Motor neuron (in vitro differentiated cells): Measurements from ENCODE around the gene CHST3. TPM values are rescaled to one million over a fixed set of nuclear protein-coding genes. Genes with fewer than 3 reads are reported as not detected.

Experiments
- ATAC-seq, 8 experiments: fragments of 200-7000 bp; cut with Tn5 transposase; replicated peaks in 6 of 8; 2 replicates each; pipeline ENCODE4 v1.8.0; 2021; ENCODE audit warnings: mild to moderate bottlenecking in 8 of 8, moderate library complexity in 8 of 8
- H3K27ac ChIP-seq, 2 donors: fragments of 250-450 bp; sonication (Bioruptor Pico); 2 replicates each; pipeline ENCODE4 v1.9.0; 2021; ENCODE audit warnings: antibody characterized with exemption in 2 of 2, mild to moderate bottlenecking in 2 of 2, moderate library complexity in 1 of 2
- H3K4me1 ChIP-seq, 2 donors: fragments of 250-450 bp; sonication (Bioruptor Pico); replicated peaks in 1 of 2; 2 replicates each; pipeline ENCODE4 v1.6.1; 2021; ENCODE audit warnings: antibody characterized with exemption in 2 of 2, mild to moderate bottlenecking in 2 of 2, moderate library complexity in 1 of 2
- H3K4me3 ChIP-seq, 5 donors: fragments of 250-450 bp; sonication (Bioruptor Pico); 2 replicates each; pipeline ENCODE4 v1.9.0; 2021; ENCODE audit warnings: antibody characterized with exemption in 5 of 5, mild to moderate bottlenecking in 5 of 5, moderate library complexity in 4 of 5
- WGBS, 10 experiments: fragments of 450-650 bp; shearing (Covaris generic); methylation state at CpG; one replicate each; pipeline ENCODE4 v1.0.0; 2022; 5-methylcytosine and 5-hydroxymethylcytosine counted together
- in situ Hi-C, 9 experiments: fragments of 400-800 bp; cut with MboI; loops; one replicate each; pipeline ENCODE4 v1.15.0; 2021; ENCODE audit warnings: low sequenced_read_pairs in 9 of 9, low pct_unique_long_range_greater_than_20kb in 2 of 9; ENCODE audit not compliant: unreplicated experiment in 9 of 9
- total RNA-seq, 8 experiments: library from RNA; unstranded; fragments of 300-600 nt; gene quantifications; 2 replicates each; pipeline versions ENCODE4 v1.2.3 to v1.2.4, GENCODE V29; 2022

The CHST3 gene
- total RNA-seq, 8 experiments from 2014 or later = 1.5 to 61.7 (median 10.2) TPM

- Histone ChIP-seq H3K4me3 (no peak overlapping the region), H3K27ac (no peak overlapping the region), H3K4me1 (peaks cover 0 to 24% of the 10 kb centered on the region in 2 donors)
- peak in 7 of 8 experiments; percentile 29 to 84 (median 45) for ATAC-seq
- WGBS, 10 experiments = 0 to 83% (median 40%) methylated on average over 1 to 9 of the region's 13 CpGs; no CpG with 5 or more reads in 1 of the 10 experiments
- in situ Hi-C loops = loop anchor here in 1 of 9 experiments (25.0 kb wide), 1 partner anchor 126 kb away; no protein-coding TSS in a partner anchor
Measured at GRCh38 chr10:72038458-72039001, 74.3 kb downstream of the CHST3 start.

DNA sequence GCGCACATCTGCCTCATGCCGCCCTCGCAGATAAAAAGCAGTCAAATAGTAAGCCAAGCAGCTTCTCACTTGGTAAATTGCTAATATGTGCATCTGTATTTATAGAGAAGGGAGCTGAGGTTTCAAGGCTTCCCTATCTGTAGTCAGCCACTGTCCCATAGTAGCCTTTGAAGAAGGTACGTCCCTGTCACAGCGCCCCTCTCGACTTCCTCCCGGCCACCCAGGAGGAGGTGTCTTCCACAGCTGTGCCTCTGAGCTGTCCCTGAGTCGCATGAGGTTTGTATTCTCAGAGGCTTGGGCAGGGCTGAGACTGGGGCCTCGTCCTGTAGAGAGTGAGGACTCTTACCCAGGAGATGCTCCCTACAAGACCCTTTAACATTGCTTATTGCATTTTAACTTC is 75.2 kb downstream of the CHST3 start:
- in situ Hi-C loops = loop anchor here in 1 of 9 experiments (25.0 kb wide), 1 partner anchor 127 kb away; no protein-coding TSS in a partner anchor
- H3K4me1 ChIP-seq = peaks cover 2 to 27% of the 10 kb centered on the region in 2 donors
- no peak overlapping the region for H3K4me3 ChIP-seq
- ATAC-seq = peak in 5 of 8 experiments; percentile 26 to 65 (median 37)
- 64 to 100% (median 100%) methylated on average over 1 to 8 of the region's 9 CpGs; no CpG with 5 or more reads in 7 of the 10 experiments for WGBS, 10 experiments
- H3K27ac ChIP-seq = no peak overlapping the region

GRCh38 chr10:72041491-72041890 is 77.3 kb downstream of the CHST3 start:
- H3K4me1 ChIP-seq = peaks cover 8 to 25% of the 10 kb centered on the region in 2 donors
- no peak overlapping the region for H3K27ac ChIP-seq
- in situ Hi-C loops = loop anchor here in 2 of 9 experiments (10.0 to 25.0 kb wide), 2 partner anchors 87 to 129 kb away; no protein-coding TSS in a partner anchor
- no peak overlapping the region for H3K4me3 ChIP-seq
- WGBS, 10 experiments = 0 to 100% (median 74%) methylated on average over 1 to 6 of the region's 6 CpGs; no CpG with 5 or more reads in 1 of the 10 experiments
- no peak for ATAC-seq

DNA sequence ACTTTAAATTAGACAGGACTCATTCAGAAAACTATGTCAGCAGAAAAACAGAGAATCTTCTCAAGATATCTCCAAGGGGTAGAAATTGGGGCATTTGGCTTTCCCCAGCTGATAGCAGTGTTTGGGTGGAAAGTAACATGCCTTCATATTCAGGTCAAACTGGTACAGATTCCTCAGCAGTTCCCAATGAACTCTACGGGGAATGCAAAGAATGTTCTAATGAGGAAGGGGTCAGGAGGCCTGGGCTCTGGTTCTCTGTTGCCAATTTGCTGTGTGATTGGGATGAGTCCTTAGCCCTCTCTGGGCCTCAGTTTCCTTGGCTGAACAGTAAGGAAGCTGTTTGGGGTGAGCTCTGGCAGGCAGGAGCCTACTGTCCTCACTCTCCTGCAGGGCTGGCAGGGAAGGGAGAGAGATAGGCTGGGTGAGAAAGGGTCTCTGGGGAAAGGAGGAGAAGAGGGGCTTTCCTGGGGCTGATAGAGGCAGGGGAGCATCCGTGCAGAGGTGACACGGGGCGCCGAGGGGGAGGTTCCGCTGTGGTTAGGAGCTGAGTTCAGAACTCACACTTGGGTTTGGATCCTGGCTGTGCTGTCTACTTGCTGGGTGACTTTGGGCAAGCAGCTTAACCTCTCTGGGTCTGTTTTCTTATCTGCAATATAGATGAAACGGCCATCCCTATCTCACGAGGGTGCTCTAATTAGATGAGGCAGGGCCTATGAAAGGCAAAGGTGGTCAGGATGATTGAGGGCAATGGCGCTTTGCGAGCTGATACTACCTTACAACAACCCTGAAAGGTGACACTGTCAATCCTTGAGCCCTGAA is 79.0 kb downstream of the CHST3 start:
- no peak overlapping the region for H3K27ac ChIP-seq
- in situ Hi-C loops = loop anchor here in 2 of 9 experiments (10.0 to 25.0 kb wide), 2 partner anchors 88 to 131 kb away; no protein-coding TSS in a partner anchor
- 54 to 100% (median 73%) methylated on average over 1 to 9 of the region's 10 CpGs; no CpG with 5 or more reads in 3 of the 10 experiments for WGBS, 10 experiments
- no peak overlapping the region for H3K4me3 ChIP-seq
- peaks cover 8 to 16% of the 10 kb centered on the region in 2 donors for H3K4me1 ChIP-seq
- no peak for ATAC-seq

DNA sequence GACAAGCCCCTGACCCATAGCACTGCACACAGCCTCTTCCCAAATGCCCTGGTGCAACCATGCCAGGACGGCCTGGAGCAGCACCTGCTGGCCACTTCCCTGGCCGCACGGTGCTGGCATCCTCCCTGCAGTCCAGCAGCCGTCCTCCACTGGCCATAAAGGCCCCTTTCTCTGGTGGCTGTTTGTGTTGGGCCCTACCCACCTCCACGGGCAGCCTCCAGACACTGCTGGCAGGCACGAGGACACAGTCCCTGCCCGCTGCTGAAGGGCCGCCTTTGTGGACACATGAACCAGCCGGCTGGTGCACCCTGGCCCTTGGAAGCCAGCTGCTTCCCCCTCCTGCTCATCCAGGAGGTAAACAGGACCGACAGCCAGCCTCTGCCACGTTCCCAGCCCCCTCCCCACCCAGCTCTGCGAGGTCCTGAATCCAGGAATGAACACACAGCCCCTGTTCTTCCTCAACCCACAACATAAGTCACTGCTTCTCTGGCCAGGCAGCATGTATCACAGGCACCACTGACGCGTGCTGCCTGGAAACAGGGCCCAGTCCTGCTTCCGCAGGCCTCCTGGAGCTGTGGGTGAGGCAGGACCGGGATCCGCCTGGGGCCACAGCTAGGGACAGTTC is 80.3 kb downstream of the CHST3 start:
- in situ Hi-C loops = loop anchor here in 2 of 9 experiments (10.0 to 25.0 kb wide), 2 partner anchors 90 to 132 kb away; no protein-coding TSS in a partner anchor

GRCh38 chr10:72045586-72045985 is 81.4 kb downstream of the CHST3 start:
- Histone ChIP-seq H3K4me3 (no peak overlapping the region), H3K27ac (no peak overlapping the region), H3K4me1 (peaks cover 8% of the 10 kb centered on the region in 2 donors)
- 89 to 100% (median 100%) methylated on average over 1 to 2 of the region's 2 CpGs; no CpG with 5 or more reads in 4 of the 10 experiments for WGBS, 10 experiments
- no peak for ATAC-seq
- in situ Hi-C loops = loop anchor here in 2 of 9 experiments (10.0 to 25.0 kb wide), 2 partner anchors 91 to 133 kb away; no protein-coding TSS in a partner anchor

More for the DNA sequence above, 80.3 kb downstream of the CHST3 start:
- ATAC-seq = peak; percentile 23 to 82 (median 66)
- 28 to 93% (median 59%) methylated on average over 1 to 14 of the region's 17 CpGs; no CpG with 5 or more reads in 2 of the 10 experiments for WGBS, 10 experiments
- Histone ChIP-seq H3K4me3 (no peak overlapping the region), H3K4me1 (peaks cover 8 to 9% of the 10 kb centered on the region in 2 donors), H3K27ac (peak overlapping the region in 1 of 2 donors; percentile 56)

- peaks cover 8% of the 10 kb centered on the region in 2 donors for H3K4me1 ChIP-seq
- H3K27ac ChIP-seq = no peak overlapping the region
- 0 to 38% (median 21%) methylated on average over 1 to 10 of the region's 12 CpGs; no CpG with 5 or more reads in 1 of the 10 experiments for WGBS, 10 experiments
- no peak overlapping the region for H3K4me3 ChIP-seq
- in situ Hi-C loops = loop anchor here in 2 of 9 experiments (10.0 to 25.0 kb wide), 2 partner anchors 94 to 136 kb away; no protein-coding TSS in a partner anchor
- peak; percentile 61 to 90 (median 84) for ATAC-seq
Measured at GRCh38 chr10:72048450-72049124, 84.4 kb downstream of the CHST3 start.

- H3K4me1 ChIP-seq = peaks cover 8 to 9% of the 10 kb centered on the region in 2 donors
- in situ Hi-C loops = loop anchor here in 2 of 9 experiments (10.0 to 25.0 kb wide), 2 partner anchors 95 to 137 kb away; no protein-coding TSS in a partner anchor
- 0 to 100% (median 56%) methylated on average over 1 of the region's 1 CpG; no CpG with 5 or more reads in 2 of the 10 experiments for WGBS, 10 experiments
- H3K4me3 ChIP-seq = no peak overlapping the region
- ATAC-seq = no peak
- H3K27ac ChIP-seq = no peak overlapping the region
Measured at GRCh38 chr10:72049472-72049871, 85.3 kb downstream of the CHST3 start.

DNA sequence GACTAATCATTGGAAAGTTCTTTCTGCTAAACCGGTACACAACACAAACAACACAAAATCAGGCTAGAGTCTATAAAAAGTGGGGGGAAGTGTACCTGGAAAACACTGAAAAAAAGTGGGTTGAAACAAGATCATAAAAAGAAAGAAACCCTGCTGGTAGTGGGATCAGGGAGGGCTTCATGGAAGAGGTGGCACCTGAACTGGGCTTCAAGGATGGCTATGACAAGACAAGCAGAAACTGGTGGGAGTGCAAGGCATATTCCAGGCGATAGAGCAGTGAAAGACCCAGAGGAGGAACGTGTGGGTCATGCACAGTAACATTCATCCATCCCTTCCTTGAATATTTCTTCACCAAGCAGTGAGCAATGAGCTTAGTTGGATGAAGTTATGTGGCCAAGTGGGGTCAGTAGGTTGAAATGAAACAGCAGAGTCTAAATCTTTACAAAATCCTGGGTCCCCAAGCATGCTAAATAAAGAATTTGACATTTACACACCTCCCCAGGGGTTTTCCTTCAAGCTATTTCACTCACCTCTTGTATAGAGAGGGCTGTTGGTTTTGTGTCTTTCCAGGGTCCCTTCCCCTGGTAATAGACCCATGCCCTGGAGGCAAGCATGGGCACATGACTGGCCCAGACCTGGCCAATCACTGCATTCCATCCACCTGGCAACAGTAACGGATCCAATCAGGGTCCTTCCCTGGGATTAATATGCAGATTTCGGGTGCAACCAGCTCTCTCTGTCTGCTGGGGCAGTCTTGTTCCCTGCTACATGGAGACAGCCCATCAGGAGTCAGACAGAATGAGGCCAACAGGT is 86.0 kb downstream of the CHST3 start:
- 33 to 100% (median 84%) methylated on average over 1 to 5 of the region's 5 CpGs; no CpG with 5 or more reads in 1 of the 10 experiments for WGBS, 10 experiments
- Histone ChIP-seq H3K4me3 (no peak overlapping the region), H3K27ac (no peak overlapping the region), H3K4me1 (peaks cover 4% of the 10 kb centered on the region in 2 donors)
- ATAC-seq = peak in 3 of 8 experiments; percentile 54 to 67 (median 55)
- in situ Hi-C loops = loop anchor here in 2 of 9 experiments (10.0 to 25.0 kb wide), 3 partner anchors 95 to 287 kb away; no protein-coding TSS in a partner anchor

GRCh38 chr10:72050873-72051272 is 86.7 kb downstream of the CHST3 start:
- peaks cover 4% of the 10 kb centered on the region in 2 donors for H3K4me1 ChIP-seq
- ATAC-seq = no peak
- H3K27ac ChIP-seq = no peak overlapping the region
- H3K4me3 ChIP-seq = no peak overlapping the region
- in situ Hi-C loops = loop anchor here in 1 of 9 experiments (25.0 kb wide), 1 partner anchor 286 kb away; no protein-coding TSS in a partner anchor
- WGBS, 10 experiments = 77 to 100% (median 80%) methylated on average over 1 to 3 of the region's 3 CpGs; no CpG with 5 or more reads in 6 of the 10 experiments

- in situ Hi-C loops = loop anchor here in 1 of 9 experiments (25.0 kb wide), 1 partner anchor 284 kb away; no protein-coding TSS in a partner anchor
Measured at GRCh38 chr10:72053690-72054089, 89.5 kb downstream of the CHST3 start.

More at GRCh38 chr10:72053690-72054089, 89.5 kb downstream of the CHST3 start:
- H3K27ac ChIP-seq = no peak overlapping the region
- no peak overlapping the region for H3K4me3 ChIP-seq
- no peak for ATAC-seq
- 6 to 100% (median 60%) methylated on average over 1 to 4 of the region's 7 CpGs; no CpG with 5 or more reads in 3 of the 10 experiments for WGBS, 10 experiments
- peaks cover 4% of the 10 kb centered on the region in 2 donors for H3K4me1 ChIP-seq
